Measurements from ENCODE around the gene KCNMB1. TPM values are rescaled to one million over a fixed set of nuclear protein-coding genes. Genes with fewer than 3 reads are reported as not detected.

KCNMB1 gene
- total and polyA plus RNA-seq, 7 experiments from 2014 or later = 0.48 to 5.6 TPM; not detected in 5

- H3K9me3 Mint-ChIP-seq = peaks cover 0 to 4% (median 0%) of the 10 kb centered on the region in 11 donors
- H3K27me3 Mint-ChIP-seq = peaks cover 8 to 45% (median 16%) of the 10 kb centered on the region in 5 donors
- no peak for DNase-seq
- intact Hi-C loops (cut with micrococcal nuclease) = no loop called here
- no peak overlapping the region for H3K27ac Mint-ChIP-seq
- no peaks in the 10 kb centered on the region for H3K4me1 ChIP-seq (ENCODE audit: control insufficient read depth in 2 of 2, insufficient read depth in 2 of 2, low read length in 2 of 2)
- H3K27me3 ChIP-seq (ENCODE audit: control insufficient read depth in 2 of 2, insufficient read depth in 2 of 2, low read length in 2 of 2) = no peaks in the 10 kb centered on the region
- CTCF ChIA-PET = interaction anchor here (0.5 to 1.2 kb wide), 2 partner anchors 78 to 365 kb away, joined by 3 read pairs; no protein-coding TSS in a partner anchor
- ATAC-seq = no peak
- peaks cover 0 to 9% (median 0%) of the 10 kb centered on the region in 7 donors for H3K4me1 Mint-ChIP-seq
- H3K4me3 ChIP-seq (ENCODE audit: low read length) = no peak overlapping the region
- no peaks in the 10 kb centered on the region for H3K9me3 ChIP-seq (ENCODE audit: control insufficient read depth in 2 of 3, low read length in 3 of 3)
- no peak overlapping the region for H3K4me3 Mint-ChIP-seq
- peaks cover 0 to 5% (median 2%) of the 10 kb centered on the region in 5 donors for H3K36me3 Mint-ChIP-seq
- no peak overlapping the region for H3K27ac ChIP-seq (ENCODE audit: low read depth, low read length)
- POLR2A ChIA-PET = no interaction called here
- no peaks in the 10 kb centered on the region for H3K36me3 ChIP-seq (ENCODE audit: control insufficient read depth in 2 of 3, insufficient read depth in 3 of 3, low read length in 3 of 3)
Measured at GRCh38 chr5:170345971-170346370, 43.2 kb downstream of the KCNMB1 start.

GRCh38 chr5:170343177-170343576 is 46.0 kb downstream of the KCNMB1 start:
- Histone ChIP-seq H3K9me3 (ENCODE audit: control insufficient read depth in 2 of 3, low read length in 3 of 3) (no peaks in the 10 kb centered on the region), H3K27me3 (ENCODE audit: control insufficient read depth in 2 of 2, insufficient read depth in 2 of 2, low read length in 2 of 2) (no peaks in the 10 kb centered on the region), H3K4me1 (ENCODE audit: control insufficient read depth in 2 of 2, insufficient read depth in 2 of 2, low read length in 2 of 2) (peaks cover 6 to 8% of the 10 kb centered on the region in 2 donors), H3K4me3 (ENCODE audit: low read length) (no peak overlapping the region), H3K27ac (ENCODE audit: low read depth, low read length) (no peak overlapping the region), H3K36me3 (ENCODE audit: control insufficient read depth in 2 of 3, insufficient read depth in 3 of 3, low read length in 3 of 3) (no peaks in the 10 kb centered on the region)
- ChIA-PET CTCF (interaction anchor here (1.4 to 7.3 kb wide), 3 partner anchors 47 to 118 kb away, joined by 4 to 278 read pairs (median 177); no protein-coding TSS in a partner anchor), POLR2A (interaction anchor here (1.8 to 7.1 kb wide), 2 partner anchors 68 to 77 kb away, joined by 6 to 59 read pairs; no protein-coding TSS in a partner anchor)
- DNase-seq = no peak
- Mint-ChIP-seq H3K27ac (no peak overlapping the region), H3K9me3 (peaks cover 0 to 4% (median 0%) of the 10 kb centered on the region in 11 donors), H3K27me3 (peaks cover 0 to 23% (median 8%) of the 10 kb centered on the region in 5 donors), H3K36me3 (peaks cover 0 to 5% (median 2%) of the 10 kb centered on the region in 5 donors), H3K4me1 (peaks cover 0 to 13% (median 9%) of the 10 kb centered on the region in 7 donors), H3K4me3 (no peak overlapping the region)
- intact Hi-C loops (cut with micrococcal nuclease) = no loop called here
- ATAC-seq = no peak

GRCh38 chr5:170342153-170342725 is 46.9 kb downstream of the KCNMB1 start:
- Mint-ChIP-seq H3K27ac (no peak overlapping the region), H3K36me3 (peaks cover 0 to 5% (median 2%) of the 10 kb centered on the region in 5 donors), H3K4me3 (no peak overlapping the region), H3K27me3 (peaks cover 0 to 16% (median 0%) of the 10 kb centered on the region in 5 donors), H3K9me3 (peaks cover 0 to 4% (median 0%) of the 10 kb centered on the region in 11 donors), H3K4me1 (peaks cover 0 to 20% (median 17%) of the 10 kb centered on the region in 7 donors)
- DNase-seq (no peak), ATAC-seq (no peak)
- H3K27me3 ChIP-seq (ENCODE audit: control insufficient read depth in 2 of 2, insufficient read depth in 2 of 2, low read length in 2 of 2) = no peaks in the 10 kb centered on the region
- intact Hi-C loops (cut with micrococcal nuclease) = no loop called here
- H3K4me3 ChIP-seq (ENCODE audit: low read length) = no peak overlapping the region
- H3K4me1 ChIP-seq (ENCODE audit: control insufficient read depth in 2 of 2, insufficient read depth in 2 of 2, low read length in 2 of 2) = peaks cover 6 to 18% of the 10 kb centered on the region in 2 donors
- CTCF ChIA-PET = interaction anchor here (0.6 to 7.3 kb wide), 6 partner anchors 39 to 371 kb away, joined by 3 to 278 read pairs (median 4); no protein-coding TSS in a partner anchor
- no peaks in the 10 kb centered on the region for H3K9me3 ChIP-seq (ENCODE audit: control insufficient read depth in 2 of 3, low read length in 3 of 3)
- no peaks in the 10 kb centered on the region for H3K36me3 ChIP-seq (ENCODE audit: control insufficient read depth in 2 of 3, insufficient read depth in 3 of 3, low read length in 3 of 3)
- POLR2A ChIA-PET = interaction anchor here (1.1 to 7.1 kb wide), 3 partner anchors 47 to 76 kb away, joined by 3 to 59 read pairs (median 6); no protein-coding TSS in a partner anchor
- no peak overlapping the region for H3K27ac ChIP-seq (ENCODE audit: low read depth, low read length)

GRCh38 chr5:170341545-170341944 is 47.6 kb downstream of the KCNMB1 start:
- Mint-ChIP-seq H3K4me1 (peaks cover 0 to 27% (median 24%) of the 10 kb centered on the region in 7 donors), H3K27me3 (peaks cover 0 to 11% (median 0%) of the 10 kb centered on the region in 5 donors), H3K27ac (peak overlapping the region in 1 of 9 donors; percentile 36), H3K9me3 (peaks cover 0 to 4% (median 0%) of the 10 kb centered on the region in 11 donors), H3K36me3 (peaks cover 0 to 5% (median 2%) of the 10 kb centered on the region in 5 donors), H3K4me3 (no peak overlapping the region)
- intact Hi-C loops (cut with micrococcal nuclease) = no loop called here
- Histone ChIP-seq H3K4me3 (ENCODE audit: low read length) (no peak overlapping the region), H3K9me3 (ENCODE audit: control insufficient read depth in 2 of 3, low read length in 3 of 3) (no peaks in the 10 kb centered on the region), H3K36me3 (ENCODE audit: control insufficient read depth in 2 of 3, insufficient read depth in 3 of 3, low read length in 3 of 3) (no peaks in the 10 kb centered on the region), H3K27me3 (ENCODE audit: control insufficient read depth in 2 of 2, insufficient read depth in 2 of 2, low read length in 2 of 2) (no peaks in the 10 kb centered on the region), H3K4me1 (ENCODE audit: control insufficient read depth in 2 of 2, insufficient read depth in 2 of 2, low read length in 2 of 2) (peaks cover 10 to 24% of the 10 kb centered on the region in 2 donors), H3K27ac (ENCODE audit: low read depth, low read length) (no peak overlapping the region)
- CTCF ChIA-PET = interaction anchor here (0.6 to 7.3 kb wide), 7 partner anchors 38 to 370 kb away, joined by 3 to 278 read pairs (median 3); partner anchors contain the start of gene LCP2
- DNase-seq (no peak), ATAC-seq (no peak)
- POLR2A ChIA-PET = interaction anchor here (1.1 to 7.1 kb wide), 3 partner anchors 46 to 75 kb away, joined by 3 to 59 read pairs (median 6); no protein-coding TSS in a partner anchor

- Mint-ChIP-seq H3K4me3 (no peak overlapping the region), H3K4me1 (peaks cover 0 to 42% (median 34%) of the 10 kb centered on the region in 7 donors), H3K27me3 (peaks cover 0 to 6% (median 0%) of the 10 kb centered on the region in 5 donors), H3K27ac (peak overlapping the region in 3 of 9 donors; percentile 27 to 84 (median 83)), H3K36me3 (peaks cover 0 to 5% (median 0%) of the 10 kb centered on the region in 5 donors), H3K9me3 (no peaks in the 10 kb centered on the region)
- CTCF ChIA-PET = interaction anchor here (0.8 to 7.3 kb wide), 16 partner anchors 9 to 114 kb away, joined by 3 to 278 read pairs (median 10); partner anchors contain the start of gene LCP2
- ATAC-seq (no peak), DNase-seq (no peak)
- peaks cover 22 to 36% of the 10 kb centered on the region in 2 donors for H3K4me1 ChIP-seq (ENCODE audit: control insufficient read depth in 2 of 2, insufficient read depth in 2 of 2, low read length in 2 of 2)
- POLR2A ChIA-PET = interaction anchor here (0.8 to 7.1 kb wide), 9 partner anchors 9 to 116 kb away, joined by 3 to 59 read pairs (median 21); partner anchors contain the start of gene LCP2
- no peaks in the 10 kb centered on the region for H3K36me3 ChIP-seq (ENCODE audit: control insufficient read depth in 2 of 3, insufficient read depth in 3 of 3, low read length in 3 of 3)
- no peak overlapping the region for H3K27ac ChIP-seq (ENCODE audit: low read depth, low read length)
- intact Hi-C loops (cut with micrococcal nuclease) = loop anchor here (1.0 to 10.0 kb wide), 8 partner anchors 65 to 685 kb away; no protein-coding TSS in a partner anchor
- no peaks in the 10 kb centered on the region for H3K9me3 ChIP-seq (ENCODE audit: control insufficient read depth in 2 of 3, low read length in 3 of 3)
- H3K4me3 ChIP-seq (ENCODE audit: low read length) = no peak overlapping the region
- no peaks in the 10 kb centered on the region for H3K27me3 ChIP-seq (ENCODE audit: control insufficient read depth in 2 of 2, insufficient read depth in 2 of 2, low read length in 2 of 2)
Measured at GRCh38 chr5:170339780-170340167, 49.4 kb downstream of the KCNMB1 start.

- no peaks in the 10 kb centered on the region for H3K27me3 ChIP-seq (ENCODE audit: control insufficient read depth in 2 of 2, insufficient read depth in 2 of 2, low read length in 2 of 2)
- H3K9me3 Mint-ChIP-seq = no peaks in the 10 kb centered on the region
- H3K4me3 ChIP-seq (ENCODE audit: low read length) = no peak overlapping the region
- DNase-seq (peak in 8 of 9 donors; percentile 53 to 75 (median 68)), ATAC-seq (peak; percentile 90)
- H3K4me1 ChIP-seq (ENCODE audit: control insufficient read depth in 2 of 2, insufficient read depth in 2 of 2, low read length in 2 of 2) = peaks cover 27 to 39% of the 10 kb centered on the region in 2 donors
- peak overlapping the region; percentile 15 for H3K27ac ChIP-seq (ENCODE audit: low read depth, low read length)
- no peaks in the 10 kb centered on the region for H3K9me3 ChIP-seq (ENCODE audit: control insufficient read depth in 2 of 3, low read length in 3 of 3)
- H3K36me3 ChIP-seq (ENCODE audit: control insufficient read depth in 2 of 3, insufficient read depth in 3 of 3, low read length in 3 of 3) = no peaks in the 10 kb centered on the region
- peaks cover 0 to under 1% (median 0%) of the 10 kb centered on the region in 5 donors for H3K27me3 Mint-ChIP-seq
- ChIA-PET CTCF (interaction anchor here (0.6 to 7.3 kb wide), 28 partner anchors 8 to 241 kb away, joined by 3 to 278 read pairs (median 6); partner anchors contain the start of gene LCP2), POLR2A (interaction anchor here (0.8 to 7.1 kb wide), 15 partner anchors 8 to 115 kb away, joined by 3 to 59 read pairs (median 8); partner anchors contain the start of gene LCP2)
- peaks cover 0 to 5% (median 0%) of the 10 kb centered on the region in 5 donors for H3K36me3 Mint-ChIP-seq
- H3K4me3 Mint-ChIP-seq = peak overlapping the region in 3 of 10 donors; percentile 30 to 48 (median 42)
- intact Hi-C loops (cut with micrococcal nuclease) = loop anchor here (1.0 to 10.0 kb wide), 8 partner anchors 65 to 684 kb away; no protein-coding TSS in a partner anchor
- H3K4me1 Mint-ChIP-seq = peaks cover 0 to 48% (median 36%) of the 10 kb centered on the region in 7 donors
- peak overlapping the region in 8 of 9 donors; percentile 75 to 98 (median 86) for H3K27ac Mint-ChIP-seq
Measured at GRCh38 chr5:170338933-170339779, 50.0 kb downstream of the KCNMB1 start.
